ENCODE data around the gene IRX1.

IRX1 gene

GRCh38 chr5:3595006-3595961 lies at the start of gene IRX1:
Gene IRX1 (plus strand): TSS chr5:3595832. CDS start chr5:3596106, 274 bp downstream.
- peak within 1 kb of the TSS; percentile 70 for H3K4me3 ChIP-seq (ENCODE audit: low read depth, low read length)
- no peak for DNase-seq (ENCODE audit: low read depth)
- no peak for TF ChIP-seq CTCF (IDR thresholded peaks at IDR 0.05; ENCODE audit: low read depth, low read length, missing control alignments)
- in situ Hi-C loops (cut with HindIII; ENCODE audit: low sequenced_read_pairs), result no loop called here

DNA sequence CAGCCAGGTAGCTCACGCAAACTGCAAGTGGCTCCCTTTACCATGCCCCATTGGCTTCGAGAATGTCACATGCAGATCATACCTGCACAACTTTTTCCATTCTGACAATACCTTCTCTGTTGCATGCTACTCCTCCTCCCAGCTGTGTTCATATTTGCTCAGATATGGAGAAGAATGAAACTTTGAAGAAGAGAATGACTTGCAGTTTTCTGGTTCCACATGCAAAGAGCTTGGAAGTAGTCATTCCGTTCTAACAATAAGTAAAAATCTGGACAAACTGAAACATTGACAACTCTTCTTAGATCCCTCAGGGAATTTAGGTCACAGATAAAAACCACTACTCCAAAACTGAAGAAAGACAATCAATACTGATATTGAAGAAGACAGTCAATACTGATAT lies 49.6 kb upstream of the IRX1 start:
- no peak for DNase-seq (ENCODE audit: low read depth)
- H3K4me3 ChIP-seq (ENCODE audit: low read depth, low read length), result no peak overlapping the region
- in situ Hi-C loops (cut with HindIII; ENCODE audit: low sequenced_read_pairs), result no loop called here
- no peak for TF ChIP-seq CTCF (IDR thresholded peaks at IDR 0.05; ENCODE audit: low read depth, low read length, missing control alignments)

DNA sequence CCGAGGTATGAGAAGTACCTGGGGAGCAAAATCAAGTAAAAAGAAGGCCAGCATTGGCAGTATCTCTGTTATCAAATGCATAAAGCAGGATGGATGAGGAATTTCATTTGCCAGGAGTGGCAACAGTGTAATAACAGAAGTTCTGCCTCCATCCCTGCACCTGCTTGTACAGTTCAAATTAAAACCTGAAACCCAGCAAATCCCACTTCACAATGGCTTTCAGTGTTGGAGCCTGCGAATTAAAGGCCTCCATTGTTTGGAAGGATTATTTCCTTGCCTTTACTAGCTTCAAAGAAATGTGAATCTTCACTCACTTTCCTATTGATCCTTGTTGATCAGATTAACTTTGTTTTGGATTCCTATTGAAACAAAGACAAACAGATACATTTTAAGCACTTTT lies 31.5 kb upstream of the IRX1 start:
- TF ChIP-seq CTCF (IDR thresholded peaks at IDR 0.05; ENCODE audit: low read depth, low read length, missing control alignments), result no peak
- in situ Hi-C loops (cut with HindIII; ENCODE audit: low sequenced_read_pairs), result no loop called here
- H3K4me3 ChIP-seq (ENCODE audit: low read depth, low read length), result no peak overlapping the region
- no peak for DNase-seq (ENCODE audit: low read depth)

GRCh38 chr5:3564827-3565518 lies 30.7 kb upstream of the IRX1 start:
- DNase-seq (ENCODE audit: low read depth), result no peak
- no peak overlapping the region for H3K4me3 ChIP-seq (ENCODE audit: low read depth, low read length)
- TF ChIP-seq CTCF (IDR thresholded peaks at IDR 0.05; ENCODE audit: low read depth, low read length, missing control alignments), result no peak
- in situ Hi-C loops (cut with HindIII; ENCODE audit: low sequenced_read_pairs), result no loop called here

DNA sequence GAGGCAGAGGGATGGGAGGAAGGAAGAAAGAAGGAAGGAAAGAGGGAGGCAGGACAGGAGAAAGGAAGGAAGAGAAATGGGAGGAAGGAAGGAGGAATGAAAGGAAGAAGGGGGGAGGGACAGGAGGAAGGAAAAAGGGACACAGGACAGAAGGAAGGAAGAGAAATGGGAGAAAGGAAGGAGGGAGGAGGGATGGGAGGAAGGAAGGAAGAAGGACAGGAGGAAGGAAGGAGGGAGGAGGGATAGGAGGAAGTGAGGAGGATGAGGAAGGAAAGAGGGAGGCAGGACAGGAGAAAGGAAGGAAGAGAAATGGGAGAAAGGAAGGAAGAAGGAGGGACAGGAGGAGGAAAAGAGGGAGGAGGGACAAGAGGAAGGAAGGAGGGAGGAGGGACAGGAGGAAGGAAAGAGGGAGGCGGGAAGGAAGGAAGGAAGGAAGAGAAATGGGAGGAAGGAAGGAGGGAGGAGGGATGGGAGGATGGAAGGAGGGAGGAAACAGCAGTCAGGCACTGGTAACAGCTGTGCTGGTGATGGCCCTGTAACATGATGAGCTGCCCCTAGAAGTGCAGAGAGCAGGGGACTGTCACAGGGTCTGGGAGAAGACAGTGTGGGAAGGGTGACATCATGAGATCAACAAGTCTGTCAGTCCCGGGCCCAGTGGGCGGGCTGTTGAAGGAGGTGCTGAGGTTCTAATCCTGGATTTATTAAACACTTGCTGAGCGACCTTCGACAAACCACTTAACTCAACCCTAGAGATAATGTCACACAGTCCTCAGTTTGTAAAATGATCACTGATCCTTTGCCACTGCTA lies 10.7 kb upstream of the IRX1 start:
- in situ Hi-C loops (cut with HindIII; ENCODE audit: low sequenced_read_pairs), result no loop called here
- H3K4me3 ChIP-seq (ENCODE audit: low read depth, low read length), result no peak overlapping the region
- TF ChIP-seq CTCF (IDR thresholded peaks at IDR 0.05; ENCODE audit: low read depth, low read length, missing control alignments), result no peak
- no peak for DNase-seq (ENCODE audit: low read depth)

Data from astrocyte of the cerebellum (primary cell).